Measurements from ENCODE around the gene ARHGAP22.
A peak's percentile ranks its signal among the peaks of the same experiment; 100 is the strongest.

ARHGAP22 gene

GRCh38 chr10:48460182-48460581, 144.7 kb downstream of the ARHGAP22 start:
- in situ Hi-C loops (cut with MboI; ENCODE audit: low sequenced_read_pairs, unreplicated experiment), result no loop called here
- no peak for TF ChIP-seq CTCF (IDR thresholded peaks at IDR 0.05; ENCODE audit: borderline replicate concordance, control extremely low read depth, extremely low read depth, insufficient read depth, missing control alignments)
- DNase-seq (ENCODE audit: low spot score), result no peak

DNA sequence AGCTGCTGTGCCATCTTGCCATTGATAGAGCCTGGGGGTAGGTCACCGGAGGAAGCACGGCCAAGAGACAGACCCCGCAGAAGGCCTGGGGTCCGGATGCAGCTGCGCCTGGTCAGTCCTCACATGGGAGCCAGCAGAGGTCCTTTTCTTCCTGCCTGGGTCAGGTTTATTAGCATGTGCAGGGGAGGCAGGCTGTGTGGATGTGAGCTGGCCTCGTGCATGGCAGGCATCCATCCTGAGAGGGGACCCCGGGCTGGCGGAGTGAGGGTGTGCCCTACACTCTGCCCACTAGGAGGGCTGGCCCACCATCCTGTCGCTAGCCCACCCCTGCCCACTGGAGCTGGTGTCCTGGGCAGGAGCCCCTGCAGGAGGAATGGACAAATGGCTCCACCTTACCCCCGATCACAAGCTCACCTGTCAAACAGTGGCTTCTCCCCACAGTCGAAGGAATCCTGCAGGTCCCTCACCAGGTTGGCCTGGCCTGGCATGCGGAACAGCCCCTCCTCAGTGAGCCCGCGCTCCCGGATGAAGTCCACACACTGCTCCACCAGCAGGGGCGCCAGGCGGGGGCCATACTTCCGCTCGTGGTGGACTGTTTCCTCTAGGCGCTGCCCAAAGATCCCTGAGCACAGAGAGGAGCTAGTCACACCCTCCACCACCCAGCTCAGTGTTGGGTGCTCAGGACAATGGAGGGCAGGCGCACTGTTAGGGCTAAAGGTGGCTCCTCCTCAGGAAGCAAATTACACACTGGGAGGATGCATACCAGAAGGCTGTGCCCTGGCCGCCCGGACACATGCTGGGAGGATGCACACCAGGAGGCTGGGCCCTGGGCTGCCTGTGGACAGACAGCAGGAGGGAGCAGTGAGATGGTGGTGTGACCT, 145.4 kb downstream of the ARHGAP22 start:
- DNase-seq (ENCODE audit: low spot score), result no peak
- in situ Hi-C loops (cut with MboI; ENCODE audit: low sequenced_read_pairs, unreplicated experiment), result no loop called here
- no peak for TF ChIP-seq CTCF (IDR thresholded peaks at IDR 0.05; ENCODE audit: borderline replicate concordance, control extremely low read depth, extremely low read depth, insufficient read depth, missing control alignments)

DNA sequence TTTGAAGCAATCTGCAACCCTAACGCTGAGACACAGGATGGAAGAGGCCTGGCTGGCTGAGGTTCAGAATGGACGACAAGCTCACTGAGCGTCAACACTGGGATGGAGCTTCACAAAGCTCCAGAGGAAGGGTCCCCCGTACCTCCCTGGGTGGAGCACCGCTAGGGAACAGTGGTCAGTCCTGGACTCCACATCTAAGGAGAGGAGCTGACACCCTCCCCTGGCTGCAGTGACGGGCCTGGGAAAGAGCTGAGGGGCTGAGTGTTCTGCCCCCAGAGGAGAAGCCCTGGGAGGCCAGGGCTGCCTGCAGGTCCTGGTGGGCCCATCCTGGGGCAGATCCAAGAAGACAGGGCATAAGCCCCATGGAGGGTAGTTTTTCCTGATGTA, 146.2 kb downstream of the ARHGAP22 start:
- TF ChIP-seq CTCF (IDR thresholded peaks at IDR 0.05; ENCODE audit: borderline replicate concordance, control extremely low read depth, extremely low read depth, insufficient read depth, missing control alignments), result no peak
- in situ Hi-C loops (cut with MboI; ENCODE audit: low sequenced_read_pairs, unreplicated experiment), result no loop called here
- DNase-seq (ENCODE audit: low spot score), result no peak

- in situ Hi-C loops (cut with MboI; ENCODE audit: low sequenced_read_pairs, unreplicated experiment), result no loop called here
- no peak for DNase-seq (ENCODE audit: low spot score)
- no peak for TF ChIP-seq CTCF (IDR thresholded peaks at IDR 0.05; ENCODE audit: borderline replicate concordance, control extremely low read depth, extremely low read depth, insufficient read depth, missing control alignments)
These were observed 146.8 kb downstream of the ARHGAP22 start for GRCh38 chr10:48457949-48458661.

- in situ Hi-C loops (cut with MboI; ENCODE audit: low sequenced_read_pairs, unreplicated experiment), result no loop called here
- no peak for TF ChIP-seq CTCF (IDR thresholded peaks at IDR 0.05; ENCODE audit: borderline replicate concordance, control extremely low read depth, extremely low read depth, insufficient read depth, missing control alignments)
- peak; percentile 81 for DNase-seq (ENCODE audit: low spot score)
These were observed 147.8 kb downstream of the ARHGAP22 start for GRCh38 chr10:48456808-48457761.

DNA sequence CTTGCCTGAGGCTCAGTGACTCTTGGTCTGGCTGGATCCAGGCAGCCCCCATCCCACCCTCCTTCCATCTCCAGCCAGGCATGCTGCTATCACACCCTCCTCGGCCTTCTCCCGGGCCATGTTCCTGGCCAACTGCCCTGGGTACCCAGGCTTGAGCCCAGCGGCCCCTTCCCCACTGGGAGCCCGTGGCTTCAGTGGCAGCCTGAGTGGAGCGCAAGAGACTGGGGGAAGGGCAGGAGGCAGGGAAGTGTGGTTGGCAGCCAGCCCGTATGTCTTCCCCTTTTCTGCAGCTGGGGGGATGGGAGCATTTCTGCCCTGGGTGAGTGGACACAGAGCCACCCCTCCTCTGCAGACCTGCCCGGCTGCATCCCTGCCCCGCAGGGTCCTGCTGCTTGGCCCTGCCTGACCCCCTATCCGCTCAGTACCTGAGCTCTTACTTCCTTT, 148.5 kb downstream of the ARHGAP22 start:
- no peak for TF ChIP-seq CTCF (IDR thresholded peaks at IDR 0.05; ENCODE audit: borderline replicate concordance, control extremely low read depth, extremely low read depth, insufficient read depth, missing control alignments)
- in situ Hi-C loops (cut with MboI; ENCODE audit: low sequenced_read_pairs, unreplicated experiment), result no loop called here
- no peak for DNase-seq (ENCODE audit: low spot score)
